Vagina (tissue), 2 donors: Measurements from ENCODE around the gene DCLRE1B.

ENCODE experiments used
- POLR2A ChIP-seq, 2 donors: fragments of 450-650 bp; IDR thresholded peaks; one replicate each; pipeline ENCODE4 v1.6.1; 2017; ENCODE audit warnings: antibody characterized with exemption in 2 of 2, mild to moderate bottlenecking in 2 of 2, moderate library complexity in 2 of 2
- TF ChIP-seq, protein P1 (sequence below), 3 experiments: fragments of 450-650 bp in 2 of 3; fragments of 200-600 bp in 1 of 3; sonication (generic) in 1 of 3; IDR thresholded peaks; one replicate each; pipeline ENCODE4 v1.5.1; 2017 to 2019; ENCODE audit warnings: antibody characterized with exemption in 3 of 3, mild to moderate bottlenecking in 2 of 3, moderate library complexity in 2 of 3

DNA sequence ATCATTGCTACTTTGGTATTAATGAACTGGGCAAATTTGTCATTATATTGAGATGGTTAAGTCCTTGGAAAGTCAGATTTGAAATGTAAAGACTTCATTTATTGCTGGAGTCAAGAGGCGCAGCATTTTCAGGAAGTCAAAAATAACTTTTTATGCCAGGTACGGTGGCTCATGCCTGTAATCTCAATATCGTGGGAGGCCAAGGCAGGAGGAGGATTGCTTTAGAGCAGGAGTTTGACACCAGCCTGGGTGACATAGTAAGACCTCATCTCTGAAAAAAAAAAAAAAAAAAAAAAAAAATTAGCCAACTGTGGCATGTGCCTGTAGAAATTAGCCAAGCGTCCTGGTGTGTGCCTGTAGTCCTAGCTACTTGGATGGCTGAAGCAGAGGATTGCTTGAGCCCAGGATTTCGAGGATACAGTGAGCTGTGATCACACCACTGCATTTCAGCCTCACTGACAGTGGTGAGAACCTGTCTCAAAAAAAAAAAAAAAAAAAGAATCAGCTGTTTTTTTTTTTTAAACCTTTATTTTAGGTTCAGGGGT lies 29.5 kb downstream of the DCLRE1B start:
- TF ChIP-seq, protein P1, sequence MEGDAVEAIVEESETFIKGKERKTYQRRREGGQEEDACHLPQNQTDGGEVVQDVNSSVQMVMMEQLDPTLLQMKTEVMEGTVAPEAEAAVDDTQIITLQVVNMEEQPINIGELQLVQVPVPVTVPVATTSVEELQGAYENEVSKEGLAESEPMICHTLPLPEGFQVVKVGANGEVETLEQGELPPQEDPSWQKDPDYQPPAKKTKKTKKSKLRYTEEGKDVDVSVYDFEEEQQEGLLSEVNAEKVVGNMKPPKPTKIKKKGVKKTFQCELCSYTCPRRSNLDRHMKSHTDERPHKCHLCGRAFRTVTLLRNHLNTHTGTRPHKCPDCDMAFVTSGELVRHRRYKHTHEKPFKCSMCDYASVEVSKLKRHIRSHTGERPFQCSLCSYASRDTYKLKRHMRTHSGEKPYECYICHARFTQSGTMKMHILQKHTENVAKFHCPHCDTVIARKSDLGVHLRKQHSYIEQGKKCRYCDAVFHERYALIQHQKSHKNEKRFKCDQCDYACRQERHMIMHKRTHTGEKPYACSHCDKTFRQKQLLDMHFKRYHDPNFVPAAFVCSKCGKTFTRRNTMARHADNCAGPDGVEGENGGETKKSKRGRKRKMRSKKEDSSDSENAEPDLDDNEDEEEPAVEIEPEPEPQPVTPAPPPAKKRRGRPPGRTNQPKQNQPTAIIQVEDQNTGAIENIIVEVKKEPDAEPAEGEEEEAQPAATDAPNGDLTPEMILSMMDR (IDR thresholded peaks at IDR 0.05), result no peak
- no peak for TF ChIP-seq POLR2A (IDR thresholded peaks at IDR 0.05)
